Lower leg skin (tissue), 4 donors: ENCODE measurements around the gene ALX4. TPM values are rescaled to one million over a fixed set of nuclear protein-coding genes. Genes with fewer than 3 reads are reported as not detected.

Experiments used
- DNase-seq, 2 donors: peaks; one replicate each; pipeline ENCODE4 v3.0.0-alpha.2; 2019; ENCODE audit warnings: low spot score in 2 of 2
- H3K4me3 ChIP-seq: fragments of 200-600 bp; sonication (generic); 2 replicates; pipeline ENCODE4 v1.5.1; 2017; ENCODE audit warnings: mild to moderate bottlenecking, low read depth; ENCODE audit not compliant: poor library complexity, severe bottlenecking
- POLR2A ChIP-seq, 2 donors: fragments of 450-650 bp; IDR thresholded peaks; one replicate each; pipeline ENCODE4 v1.6.1; 2016 to 2017; ENCODE audit warnings: antibody characterized with exemption in 2 of 2, mild to moderate bottlenecking in 1 of 2, moderate library complexity in 1 of 2
- WGBS, 2 donors: methylation state at CpG; one replicate each; pipeline ENCODE4 v1.1.5; 2018; 5-methylcytosine and 5-hydroxymethylcytosine counted together
- intact Hi-C: fragments of 100-400 bp; cut with DNase I; formaldehyde crosslinking; loops from one replicate; pipeline ENCODE4 v1.15.0; 2023; ENCODE audit warnings: low total_unique reads
- total RNA-seq, 4 donors: library from RNA; depleted of rRNA; stranded (reverse); fragments of >200 nt; gene quantifications; one replicate each; pipeline ENCODE4 v1.1.0, GENCODE V29; 2016
- TF ChIP-seq, protein P1 (sequence below), 3 donors: fragments of 450-650 bp; IDR thresholded peaks; one replicate each; pipeline ENCODE4 v1.5.1; 2016; ENCODE audit warnings: antibody characterized with exemption in 3 of 3, mild to moderate bottlenecking in 3 of 3, moderate library complexity in 2 of 3

Gene ALX4
- total RNA-seq, 4 donors from 2014 or later = 0.04 to 1.7 (median 0.96) TPM; not detected in 1

DNA sequence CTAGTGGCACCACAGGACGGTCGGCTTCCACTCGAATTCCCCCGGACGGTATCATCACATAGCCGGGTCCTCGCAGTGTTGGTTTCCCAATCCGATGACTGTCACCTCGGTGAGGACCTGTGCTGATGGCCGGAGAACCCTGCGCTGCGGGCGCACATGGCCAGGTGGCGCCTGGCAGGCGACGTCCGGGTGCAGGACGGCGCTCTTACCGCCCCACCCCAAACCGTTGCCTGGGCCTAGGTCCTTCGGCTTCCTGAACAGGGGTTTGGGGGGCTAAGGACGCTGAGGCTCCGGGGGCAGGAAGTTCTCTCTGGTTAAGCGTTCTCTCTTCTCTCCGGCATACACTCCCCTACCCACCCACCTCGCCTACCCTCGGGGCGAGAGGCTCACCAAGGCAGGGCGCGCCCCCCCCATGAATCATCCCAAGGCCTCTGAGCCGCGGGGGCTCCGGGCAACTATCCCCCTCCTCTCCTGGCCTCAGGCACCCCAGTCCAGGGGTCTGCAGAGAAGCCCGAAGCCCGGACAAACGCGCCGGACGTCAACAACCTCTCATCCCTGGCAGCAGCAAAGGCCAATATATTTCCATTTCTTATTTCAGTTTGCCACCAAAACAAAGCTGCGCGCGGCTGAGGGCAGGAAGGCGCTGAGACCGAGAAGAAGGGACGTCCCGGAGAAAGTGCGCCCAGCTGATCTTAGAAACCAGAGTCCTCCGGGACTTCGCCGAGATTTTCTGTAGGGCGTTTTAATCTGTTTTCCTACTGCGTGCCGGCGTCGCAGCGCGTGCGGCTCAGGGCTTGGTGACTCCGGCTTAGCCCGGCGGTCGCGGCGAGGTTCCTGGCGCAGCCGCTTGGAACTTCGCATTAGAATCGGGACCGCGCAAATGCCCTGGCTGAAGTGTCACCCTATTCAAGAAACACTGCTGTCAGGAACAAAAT lies 5.6 kb downstream of the ALX4 start:
- H3K4me3 ChIP-seq = no peak overlapping the region
- intact Hi-C loops = no loop called here
- 20 to 27% methylated on average over 66 to 70 of the region's 71 CpGs for WGBS, 2 donors
- no peak for DNase-seq
- TF ChIP-seq, protein P1, sequence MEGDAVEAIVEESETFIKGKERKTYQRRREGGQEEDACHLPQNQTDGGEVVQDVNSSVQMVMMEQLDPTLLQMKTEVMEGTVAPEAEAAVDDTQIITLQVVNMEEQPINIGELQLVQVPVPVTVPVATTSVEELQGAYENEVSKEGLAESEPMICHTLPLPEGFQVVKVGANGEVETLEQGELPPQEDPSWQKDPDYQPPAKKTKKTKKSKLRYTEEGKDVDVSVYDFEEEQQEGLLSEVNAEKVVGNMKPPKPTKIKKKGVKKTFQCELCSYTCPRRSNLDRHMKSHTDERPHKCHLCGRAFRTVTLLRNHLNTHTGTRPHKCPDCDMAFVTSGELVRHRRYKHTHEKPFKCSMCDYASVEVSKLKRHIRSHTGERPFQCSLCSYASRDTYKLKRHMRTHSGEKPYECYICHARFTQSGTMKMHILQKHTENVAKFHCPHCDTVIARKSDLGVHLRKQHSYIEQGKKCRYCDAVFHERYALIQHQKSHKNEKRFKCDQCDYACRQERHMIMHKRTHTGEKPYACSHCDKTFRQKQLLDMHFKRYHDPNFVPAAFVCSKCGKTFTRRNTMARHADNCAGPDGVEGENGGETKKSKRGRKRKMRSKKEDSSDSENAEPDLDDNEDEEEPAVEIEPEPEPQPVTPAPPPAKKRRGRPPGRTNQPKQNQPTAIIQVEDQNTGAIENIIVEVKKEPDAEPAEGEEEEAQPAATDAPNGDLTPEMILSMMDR (IDR thresholded peaks at IDR 0.05) = no peak
- no peak for TF ChIP-seq POLR2A (IDR thresholded peaks at IDR 0.05)

DNA sequence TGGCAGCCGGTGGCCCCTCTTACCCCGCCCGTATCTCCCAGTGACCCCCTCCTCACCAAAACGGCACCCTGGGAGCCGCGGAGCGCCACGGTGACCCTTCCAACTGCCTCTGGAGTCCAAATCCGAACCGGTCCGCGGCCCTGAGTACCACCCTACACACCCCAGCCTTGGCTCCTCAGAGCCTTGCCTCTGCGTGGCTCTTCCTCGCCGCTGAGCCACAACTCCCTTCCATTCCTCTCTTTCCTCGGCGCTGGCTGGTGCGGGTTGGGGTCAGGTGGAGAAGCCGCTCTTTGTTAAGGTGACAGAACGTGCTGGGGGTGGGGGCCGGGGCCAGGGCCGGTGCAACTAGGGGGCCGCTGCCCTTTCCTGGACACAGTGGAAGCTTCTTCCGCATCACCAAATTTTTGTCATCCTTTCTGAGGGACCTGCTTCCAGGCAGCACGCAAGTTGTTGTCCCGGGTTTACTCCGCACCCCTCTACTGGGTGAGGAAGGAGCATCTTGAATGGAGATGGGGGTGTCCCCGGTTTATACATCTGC lies 6.5 kb downstream of the ALX4 start:
- 41 to 48% methylated on average over 28 of the region's 28 CpGs for WGBS, 2 donors
- intact Hi-C loops = no loop called here
- H3K4me3 ChIP-seq = no peak overlapping the region
- no peak for TF ChIP-seq POLR2A (IDR thresholded peaks at IDR 0.05)
- TF ChIP-seq, protein P1 (IDR thresholded peaks at IDR 0.05) = no peak
- no peak for DNase-seq

DNA sequence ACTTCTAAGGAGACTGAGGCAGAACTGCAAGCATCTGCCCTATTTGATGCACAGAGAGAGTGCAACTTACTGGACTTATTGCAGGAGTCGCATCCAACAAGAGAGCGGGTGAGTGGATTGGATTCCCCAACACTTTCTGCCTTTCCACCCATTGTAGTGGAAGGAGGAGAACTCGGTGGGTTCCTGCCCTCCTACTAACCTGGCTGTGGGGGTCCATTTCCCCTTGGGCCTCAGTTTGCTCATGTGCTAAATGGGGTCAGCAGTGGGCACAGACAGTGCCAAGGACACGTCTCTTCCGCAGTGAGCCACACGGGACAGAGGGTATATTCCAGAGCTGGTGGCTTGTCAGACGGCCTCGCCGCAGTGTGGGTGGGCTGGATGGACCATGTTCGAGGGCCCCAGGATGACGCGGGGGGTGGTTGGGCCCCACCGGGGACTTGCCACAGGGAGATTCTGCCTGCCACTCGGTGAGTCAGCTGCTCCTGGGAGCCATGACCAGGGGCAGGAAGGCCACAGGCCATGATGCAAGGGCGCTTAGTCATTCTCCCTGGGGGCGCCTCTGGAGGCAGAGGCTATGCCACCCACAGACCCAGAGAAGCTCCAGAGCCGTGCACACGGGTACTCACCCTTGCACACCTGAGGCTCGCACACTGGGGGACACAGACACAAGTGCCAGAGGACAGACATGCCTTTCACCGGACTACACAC lies 8.2 kb downstream of the ALX4 start:
- DNase-seq = no peak
- intact Hi-C loops = no loop called here
- no peak for TF ChIP-seq POLR2A (IDR thresholded peaks at IDR 0.05)
- TF ChIP-seq, protein P1 (IDR thresholded peaks at IDR 0.05) = no peak
- H3K4me3 ChIP-seq = no peak overlapping the region
- WGBS, 2 donors = 67 to 73% methylated on average over 19 to 20 of the region's 20 CpGs

DNA sequence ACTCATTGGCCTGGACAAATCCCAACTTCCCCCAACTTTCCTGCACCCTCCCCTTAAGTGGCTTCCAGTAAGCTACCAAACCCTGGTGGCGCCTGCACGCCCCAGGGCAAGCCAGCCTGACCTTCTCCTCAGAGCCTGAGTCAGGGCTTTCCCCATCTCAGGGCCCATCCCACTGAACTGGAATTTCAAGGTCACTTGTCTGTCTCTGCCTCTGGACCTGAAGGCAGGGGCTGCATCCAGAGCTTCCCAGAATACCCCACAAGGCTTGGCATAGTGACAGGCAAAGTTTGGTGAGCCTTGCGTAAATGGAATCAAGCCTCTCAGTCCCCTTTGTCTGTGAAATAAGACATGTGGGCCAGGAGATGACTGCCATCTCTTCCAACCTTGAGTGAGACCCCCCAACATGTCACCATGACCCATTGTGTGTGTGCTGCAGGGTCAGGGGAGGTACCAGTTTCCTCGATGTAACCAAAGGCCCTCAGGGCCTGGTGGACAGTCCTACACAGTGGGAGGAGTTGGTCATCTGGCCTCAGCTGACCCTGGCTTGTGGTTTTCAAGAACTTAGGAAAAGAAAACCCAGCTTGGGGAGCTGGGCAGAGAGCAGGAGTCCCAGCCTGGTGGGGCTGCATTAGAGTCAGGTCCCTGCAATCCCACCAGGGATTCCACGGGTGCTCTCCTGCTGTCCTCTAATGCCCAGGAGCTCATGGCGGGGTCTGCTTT lies 8.9 kb downstream of the ALX4 start:
- intact Hi-C loops = no loop called here
- WGBS, 2 donors = 74 to 82% methylated on average over 6 of the region's 6 CpGs
- H3K4me3 ChIP-seq = no peak overlapping the region
- TF ChIP-seq, protein P1 (IDR thresholded peaks at IDR 0.05) = no peak
- no peak for TF ChIP-seq POLR2A (IDR thresholded peaks at IDR 0.05)
- no peak for DNase-seq

DNA sequence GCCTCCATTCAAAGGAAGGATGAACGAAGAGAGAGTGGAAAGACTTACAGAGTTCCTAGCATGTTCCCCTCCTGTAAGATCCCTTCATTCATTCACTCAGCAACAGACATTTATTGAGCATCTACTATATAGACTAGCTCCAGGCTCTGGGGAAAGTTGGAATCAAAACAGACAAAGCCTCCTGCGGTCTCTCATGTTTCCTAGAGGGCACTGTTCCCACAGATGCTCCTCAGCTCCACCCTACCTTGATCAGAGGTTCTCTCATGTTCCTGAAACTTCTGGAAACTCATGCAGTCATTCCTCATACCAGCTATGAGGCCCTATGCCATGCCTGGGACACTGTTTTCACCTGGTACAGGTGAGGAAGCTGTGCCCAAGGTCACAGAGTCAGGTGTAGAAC lies 11.1 kb downstream of the ALX4 start:
- H3K4me3 ChIP-seq = no peak overlapping the region
- WGBS, 2 donors = 83 to 88% methylated on average over 2 of the region's 2 CpGs
- no peak for DNase-seq
- TF ChIP-seq, protein P1 (IDR thresholded peaks at IDR 0.05) = no peak
- no peak for TF ChIP-seq POLR2A (IDR thresholded peaks at IDR 0.05)
- intact Hi-C loops = no loop called here
